WERI-Rb-1 (cell line): ENCODE results near the gene SIM1.

Experiments
- DNase-seq: peaks from one replicate; pipeline ENCODE4 v3.0.0-alpha.2; 2020
- H3K27ac ChIP-seq: fragments of 250-450 bp; sonication (Bioruptor Pico); 2 replicates; pipeline ENCODE4 v1.5.1; 2020; ENCODE audit warnings: mild to moderate bottlenecking, moderate library complexity
- H3K27me3 ChIP-seq: fragments of 250-450 bp; sonication (Bioruptor Pico); 2 replicates; pipeline ENCODE4 v1.5.1; 2021; ENCODE audit warnings: mild to moderate bottlenecking, low read depth, moderate library complexity; ENCODE audit not compliant: insufficient read depth, severe bottlenecking
- H3K36me3 ChIP-seq: fragments of 250-450 bp; sonication (Bioruptor Pico); 2 replicates; pipeline ENCODE4 v1.5.1; 2020; ENCODE audit warnings: mild to moderate bottlenecking, moderate library complexity
- H3K4me3 ChIP-seq: 2 replicates; pipeline ENCODE4 v1.5.1; 2011; ENCODE audit warnings: low read depth, mild to moderate bottlenecking, control low read depth, low read length
- H3K9me3 ChIP-seq: fragments of 250-450 bp; sonication (Bioruptor Pico); 2 replicates; pipeline ENCODE4 v1.5.1; 2021; ENCODE audit warnings: mild to moderate bottlenecking, moderate library complexity; ENCODE audit not compliant: severe bottlenecking
- TF ChIP-seq, protein P1 (sequence below): IDR thresholded peaks from 2 replicates; pipeline ENCODE4 v1.5.1; 2011; ENCODE audit warnings: low read depth, mild to moderate bottlenecking, control low read depth, inconsistent platforms, low read length

Gene SIM1

GRCh38 chr6:100344321-100344720, 120.4 kb downstream of the SIM1 start:
- TF ChIP-seq, protein P1, sequence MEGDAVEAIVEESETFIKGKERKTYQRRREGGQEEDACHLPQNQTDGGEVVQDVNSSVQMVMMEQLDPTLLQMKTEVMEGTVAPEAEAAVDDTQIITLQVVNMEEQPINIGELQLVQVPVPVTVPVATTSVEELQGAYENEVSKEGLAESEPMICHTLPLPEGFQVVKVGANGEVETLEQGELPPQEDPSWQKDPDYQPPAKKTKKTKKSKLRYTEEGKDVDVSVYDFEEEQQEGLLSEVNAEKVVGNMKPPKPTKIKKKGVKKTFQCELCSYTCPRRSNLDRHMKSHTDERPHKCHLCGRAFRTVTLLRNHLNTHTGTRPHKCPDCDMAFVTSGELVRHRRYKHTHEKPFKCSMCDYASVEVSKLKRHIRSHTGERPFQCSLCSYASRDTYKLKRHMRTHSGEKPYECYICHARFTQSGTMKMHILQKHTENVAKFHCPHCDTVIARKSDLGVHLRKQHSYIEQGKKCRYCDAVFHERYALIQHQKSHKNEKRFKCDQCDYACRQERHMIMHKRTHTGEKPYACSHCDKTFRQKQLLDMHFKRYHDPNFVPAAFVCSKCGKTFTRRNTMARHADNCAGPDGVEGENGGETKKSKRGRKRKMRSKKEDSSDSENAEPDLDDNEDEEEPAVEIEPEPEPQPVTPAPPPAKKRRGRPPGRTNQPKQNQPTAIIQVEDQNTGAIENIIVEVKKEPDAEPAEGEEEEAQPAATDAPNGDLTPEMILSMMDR, result no peak
- H3K4me3 ChIP-seq, result no peak overlapping the region
- H3K27me3 ChIP-seq, result no peaks in the 10 kb centered on the region
- DNase-seq, result no peak
- H3K36me3 ChIP-seq, result no peaks in the 10 kb centered on the region
- no peak overlapping the region for H3K27ac ChIP-seq
- H3K9me3 ChIP-seq, result no peaks in the 10 kb centered on the region

DNA sequence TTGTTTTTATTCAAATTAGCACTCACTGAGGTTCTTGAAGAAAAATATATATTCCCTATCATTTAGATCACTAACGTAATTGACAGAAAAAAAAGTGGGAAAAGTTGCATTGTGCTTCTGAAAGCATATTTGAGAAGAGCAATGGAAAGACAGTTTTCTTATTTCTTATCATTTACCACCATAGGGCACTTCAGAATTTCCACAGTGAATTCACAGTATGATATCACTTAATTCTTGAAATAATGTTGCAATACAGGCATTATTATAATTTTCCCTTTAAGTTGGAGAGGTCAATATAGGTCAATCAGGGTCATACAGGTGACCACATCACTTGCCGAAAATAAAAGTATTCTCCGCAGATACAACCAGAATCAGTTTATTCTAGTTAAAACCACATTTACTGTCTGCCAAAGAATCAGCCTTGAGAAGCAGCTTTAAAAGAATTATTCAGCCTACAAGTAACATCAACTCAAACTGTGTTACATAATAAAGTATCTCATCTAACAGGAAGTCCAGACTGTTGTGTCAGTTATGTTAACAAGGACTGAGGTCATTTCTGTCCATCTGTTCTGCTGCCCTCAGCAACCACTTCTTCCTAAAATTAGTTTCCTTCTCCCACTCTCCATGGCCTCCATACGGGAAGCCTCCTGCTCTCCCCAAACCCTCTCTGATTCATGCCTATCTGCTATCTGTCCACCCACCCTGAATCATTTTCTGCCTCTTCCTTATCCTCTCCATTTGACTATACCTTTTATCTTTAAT, 121.2 kb downstream of the SIM1 start:
- no peak overlapping the region for H3K4me3 ChIP-seq
- no peaks in the 10 kb centered on the region for H3K36me3 ChIP-seq
- no peak for DNase-seq
- H3K27me3 ChIP-seq, result no peaks in the 10 kb centered on the region
- TF ChIP-seq, protein P1, result no peak
- no peak overlapping the region for H3K27ac ChIP-seq
- no peaks in the 10 kb centered on the region for H3K9me3 ChIP-seq

DNA sequence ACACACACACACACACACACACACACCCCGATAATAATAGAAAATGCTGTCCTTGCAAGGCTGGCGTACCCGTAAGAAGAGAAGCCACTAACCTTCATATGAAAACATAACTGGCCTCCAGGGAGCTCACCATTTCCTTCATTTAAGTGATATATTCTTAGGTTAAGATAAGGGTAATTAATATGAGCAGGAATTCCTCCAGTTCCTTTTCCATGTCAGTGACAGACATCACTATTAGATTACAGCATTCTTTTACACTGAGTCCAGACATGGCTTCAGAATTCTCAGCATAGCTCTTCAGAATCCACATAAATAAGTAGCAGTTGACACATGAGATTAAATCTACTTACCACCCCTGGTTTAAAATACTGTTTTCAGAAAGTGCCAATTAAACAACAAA, 121.9 kb downstream of the SIM1 start:
- TF ChIP-seq, protein P1, result no peak
- no peak overlapping the region for H3K27ac ChIP-seq
- H3K36me3 ChIP-seq, result no peaks in the 10 kb centered on the region
- H3K27me3 ChIP-seq, result no peaks in the 10 kb centered on the region
- no peaks in the 10 kb centered on the region for H3K9me3 ChIP-seq
- H3K4me3 ChIP-seq, result no peak overlapping the region
- DNase-seq, result no peak

GRCh38 chr6:100339574-100340255, 125.0 kb downstream of the SIM1 start:
- no peak for DNase-seq
- H3K36me3 ChIP-seq, result no peaks in the 10 kb centered on the region
- no peaks in the 10 kb centered on the region for H3K27me3 ChIP-seq
- TF ChIP-seq, protein P1, result no peak
- no peaks in the 10 kb centered on the region for H3K9me3 ChIP-seq
- no peak overlapping the region for H3K27ac ChIP-seq
- H3K4me3 ChIP-seq, result no peak overlapping the region

DNA sequence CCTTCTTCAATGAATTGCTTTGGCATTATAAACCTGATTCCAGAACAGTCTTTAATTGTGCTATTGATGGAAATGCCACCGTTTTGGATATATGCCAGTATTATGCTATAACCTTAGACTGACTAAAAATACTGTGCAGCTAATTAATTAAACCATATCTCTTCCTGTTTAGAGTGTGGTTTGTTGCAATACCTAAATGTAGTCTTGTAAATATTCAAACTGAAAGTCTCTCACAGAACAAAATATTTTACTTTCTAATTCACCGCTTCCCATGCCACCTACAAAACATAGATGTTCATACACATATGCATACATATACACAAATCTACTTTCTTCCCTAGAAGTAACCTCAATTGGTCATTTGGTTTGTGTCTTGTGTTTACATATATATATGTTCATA, 126.6 kb downstream of the SIM1 start:
- Histone ChIP-seq H3K27ac (no peak overlapping the region), H3K9me3 (no peaks in the 10 kb centered on the region), H3K36me3 (no peaks in the 10 kb centered on the region), H3K27me3 (no peaks in the 10 kb centered on the region), H3K4me3 (no peak overlapping the region)
- DNase-seq, result no peak
- TF ChIP-seq, protein P1, result no peak
